Coronary artery (tissue), 2 donors: Measurements from ENCODE around the gene RBP5.

Experiments used
- DNase-seq: peaks from one replicate; pipeline ENCODE4 v3.0.0-alpha.2; 2017; ENCODE audit warnings: low spot score
- H3K27ac ChIP-seq, 2 donors: fragments of 200-600 bp; sonication (generic); one replicate each; pipeline ENCODE4 v1.5.1; 2016 to 2019
- H3K4me3 ChIP-seq: fragments of 200-600 bp; sonication (generic); 2 replicates; pipeline ENCODE4 v1.5.1; 2016; ENCODE audit warnings: mild to moderate bottlenecking, moderate library complexity
- CTCF ChIP-seq: fragments of 200-600 bp; sonication (generic); IDR thresholded peaks from one replicate; pipeline ENCODE4 v1.5.1; 2019; ENCODE audit warnings: antibody characterized with exemption

Gene RBP5

GRCh38 chr12:7155471-7156034, 26.9 kb upstream of the RBP5 start:
- DNase-seq: no peak
- H3K27ac ChIP-seq: no peak overlapping the region
- no peak for TF ChIP-seq CTCF
- no peak overlapping the region for H3K4me3 ChIP-seq

GRCh38 chr12:7154901-7155470, 26.3 kb upstream of the RBP5 start:
- H3K27ac ChIP-seq: no peak overlapping the region
- DNase-seq: no peak
- no peak for TF ChIP-seq CTCF
- no peak overlapping the region for H3K4me3 ChIP-seq

- Histone ChIP-seq H3K27ac (no peak overlapping the region), H3K4me3 (no peak overlapping the region)
- no peak for DNase-seq
- TF ChIP-seq CTCF: no peak
Measured at GRCh38 chr12:7154042-7154441, 25.4 kb upstream of the RBP5 start.

- no peak for TF ChIP-seq CTCF
- Histone ChIP-seq H3K27ac (no peak overlapping the region), H3K4me3 (no peak overlapping the region)
- no peak for DNase-seq
Measured at GRCh38 chr12:7152818-7153217, 24.1 kb upstream of the RBP5 start.

DNA sequence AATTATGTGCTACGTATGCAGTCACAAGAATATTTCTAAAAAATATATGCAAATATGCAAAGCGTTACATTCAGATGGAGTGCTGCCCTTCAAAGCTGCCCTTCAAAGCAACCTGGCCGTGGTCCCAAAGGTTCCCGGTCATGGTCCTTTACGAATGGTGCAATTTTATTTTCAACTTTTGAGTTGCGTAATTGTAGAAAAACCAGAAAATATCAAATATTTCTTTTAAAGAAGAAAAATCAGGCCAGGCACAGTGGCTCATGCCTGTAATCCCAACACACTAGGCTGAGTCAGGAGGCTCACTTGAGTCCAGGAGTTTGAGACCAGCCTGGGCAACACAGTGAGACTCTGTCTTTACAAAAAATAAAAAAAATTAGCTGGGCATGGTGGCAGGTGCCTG, 22.8 kb upstream of the RBP5 start:
- no peak overlapping the region for H3K4me3 ChIP-seq
- no peak for DNase-seq
- H3K27ac ChIP-seq: no peak overlapping the region
- TF ChIP-seq CTCF: no peak

GRCh38 chr12:7150841-7151240, 22.2 kb upstream of the RBP5 start:
- no peak for DNase-seq
- TF ChIP-seq CTCF: no peak
- no peak overlapping the region for H3K4me3 ChIP-seq
- H3K27ac ChIP-seq: no peak overlapping the region

- TF ChIP-seq CTCF: no peak
- H3K4me3 ChIP-seq: no peak overlapping the region
- H3K27ac ChIP-seq: no peak overlapping the region
- no peak for DNase-seq
Measured at GRCh38 chr12:7150356-7150755, 21.7 kb upstream of the RBP5 start.
